ENCODE data around the gene POTEF.
"Not testable (repeated sequence)": the region's sequence is repeated elsewhere in the genome, so short reads cannot be mapped to it uniquely, and the experiment has no call there.

The POTEF gene

DNA sequence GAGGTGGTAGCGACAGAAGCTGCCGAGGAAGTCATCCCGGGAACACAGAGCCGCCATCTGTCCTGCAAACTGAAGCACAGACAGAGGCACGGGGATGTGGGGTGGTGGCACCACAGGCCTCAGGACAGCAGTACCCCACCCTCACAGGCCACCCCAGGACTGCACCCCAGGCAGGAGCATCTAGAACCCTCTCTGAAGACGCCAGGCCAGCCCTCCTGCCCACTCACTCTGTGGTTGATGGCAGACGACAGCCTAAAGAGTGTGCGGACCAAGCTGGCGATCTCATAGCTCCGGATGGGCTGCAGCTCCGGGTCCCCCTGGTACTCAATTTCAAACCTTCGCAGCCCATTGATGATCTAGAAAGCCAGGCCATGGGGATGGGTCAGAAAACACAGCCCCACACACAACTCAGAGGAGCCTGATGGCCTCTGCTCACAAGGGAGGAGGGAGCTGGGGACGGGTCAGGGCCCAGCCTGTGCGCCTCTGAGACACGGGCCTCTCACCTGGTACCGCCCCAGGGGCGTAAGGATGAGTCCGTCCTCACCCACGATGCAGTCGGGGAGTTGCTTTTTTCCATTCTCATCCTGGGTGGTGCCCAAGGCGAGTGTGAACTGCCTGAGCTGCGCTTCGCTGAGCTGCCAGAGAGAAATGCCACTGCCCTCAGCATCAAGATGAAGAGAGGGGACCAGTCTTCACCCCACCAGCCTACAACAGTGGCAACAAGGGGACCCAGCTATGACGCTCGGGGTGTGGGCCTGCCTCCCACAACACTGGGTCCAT is 24.0 kb upstream of the POTEF start:
- DNase-seq (ENCODE audit: low read depth) = no peak

DNA sequence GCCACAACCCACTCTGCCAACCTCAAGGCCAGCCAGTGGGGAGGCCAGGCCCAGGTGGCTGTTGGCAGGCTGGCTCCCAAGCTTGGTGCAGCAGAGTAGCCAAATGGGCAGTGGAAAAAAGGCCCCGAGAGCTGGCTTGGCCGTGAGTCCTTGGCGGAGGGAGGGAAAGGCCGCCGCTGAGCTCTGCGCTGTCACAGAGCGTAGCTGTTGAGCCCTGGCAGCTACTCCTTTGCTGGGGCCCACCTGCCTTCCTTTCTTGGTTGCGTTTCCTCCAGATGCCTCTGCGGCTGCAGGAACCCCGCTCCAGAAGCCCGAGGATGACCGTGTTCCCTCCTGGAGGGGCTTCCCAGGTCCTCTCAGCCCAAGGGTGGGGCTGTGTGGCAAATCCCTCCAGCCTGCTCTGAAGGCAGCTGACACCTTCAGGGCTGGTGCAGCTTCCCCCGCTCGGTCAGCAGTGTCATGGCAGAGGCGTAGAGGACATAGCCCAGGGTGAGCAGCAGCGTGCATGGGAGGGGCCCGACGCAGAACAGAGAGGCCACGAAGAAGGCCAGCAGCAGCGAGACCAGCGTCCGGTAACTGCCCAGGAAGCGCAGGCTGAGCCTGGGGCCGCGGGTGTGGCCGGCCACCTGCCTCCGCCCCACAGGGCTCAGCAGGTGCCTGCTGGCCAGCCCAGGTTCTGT is 23.3 kb upstream of the POTEF start:
- DNase-seq (ENCODE audit: low read depth) = not testable (repeated sequence)

DNA sequence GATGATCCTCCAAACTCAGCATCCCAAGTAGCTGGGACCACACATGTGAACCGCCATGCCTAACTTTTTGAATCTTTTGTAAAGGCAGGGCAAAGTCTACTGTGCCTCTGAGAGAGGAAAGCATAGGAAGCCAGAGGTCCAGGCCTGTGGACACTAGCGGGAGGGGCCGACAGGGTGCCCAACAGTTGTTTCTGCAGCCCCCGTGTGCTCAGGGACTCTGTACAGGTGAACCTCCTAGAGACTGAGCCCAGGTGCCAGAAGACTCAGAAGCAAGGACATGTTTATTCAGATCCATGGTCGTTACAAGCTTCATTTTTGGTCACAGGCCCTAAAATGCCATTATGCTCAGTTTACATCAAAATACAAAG is 22.1 kb upstream of the POTEF start:
- DNase-seq (ENCODE audit: low read depth) = not testable (repeated sequence)

DNA sequence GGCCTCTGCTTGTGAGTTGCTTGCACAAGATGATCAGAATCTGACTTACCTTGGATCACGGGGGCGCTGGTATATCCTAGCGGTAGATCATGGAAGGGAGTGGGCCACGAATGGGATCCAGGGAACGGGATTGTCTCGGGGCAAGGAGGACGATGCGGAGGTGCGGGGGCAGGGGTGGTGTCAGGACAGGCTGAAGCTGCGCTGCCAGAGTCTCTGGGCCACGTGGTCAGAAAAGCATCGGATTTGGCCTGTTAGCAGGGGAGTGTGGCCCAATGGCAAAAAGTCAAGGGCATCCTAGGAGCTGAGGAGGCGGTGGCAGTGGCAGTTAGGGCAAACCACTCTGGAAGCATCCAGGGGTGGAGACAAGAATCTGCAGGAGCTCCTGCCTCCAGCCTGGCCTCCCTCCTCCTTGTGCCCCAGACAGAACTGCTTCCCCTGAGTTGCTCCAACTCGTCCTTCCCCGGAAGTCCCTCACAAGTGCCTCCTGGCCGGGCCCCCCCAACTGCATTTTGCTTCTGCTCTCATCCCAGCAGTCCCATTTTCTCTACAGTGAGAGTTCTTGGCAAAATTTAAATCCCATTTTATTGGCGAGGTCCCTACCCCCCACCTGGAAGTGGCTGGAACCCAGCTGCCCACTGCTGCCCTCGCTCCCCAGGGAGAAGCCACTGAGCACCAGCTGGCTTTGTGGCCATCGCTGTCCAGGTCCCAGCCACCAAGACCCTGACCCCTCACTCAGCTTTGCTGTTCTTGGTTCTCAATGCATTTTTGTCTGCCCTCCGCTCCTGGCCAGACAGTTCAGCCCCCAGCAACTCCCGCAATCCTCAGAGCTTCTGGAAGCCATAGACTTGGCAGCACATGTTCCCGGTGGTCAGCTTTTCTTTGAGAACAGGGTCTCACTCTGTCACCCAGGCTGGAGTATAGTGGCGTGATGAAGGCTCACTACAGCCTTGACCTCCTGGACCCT is 21.4 kb upstream of the POTEF start:
- DNase-seq (ENCODE audit: low read depth) = no peak

DNA sequence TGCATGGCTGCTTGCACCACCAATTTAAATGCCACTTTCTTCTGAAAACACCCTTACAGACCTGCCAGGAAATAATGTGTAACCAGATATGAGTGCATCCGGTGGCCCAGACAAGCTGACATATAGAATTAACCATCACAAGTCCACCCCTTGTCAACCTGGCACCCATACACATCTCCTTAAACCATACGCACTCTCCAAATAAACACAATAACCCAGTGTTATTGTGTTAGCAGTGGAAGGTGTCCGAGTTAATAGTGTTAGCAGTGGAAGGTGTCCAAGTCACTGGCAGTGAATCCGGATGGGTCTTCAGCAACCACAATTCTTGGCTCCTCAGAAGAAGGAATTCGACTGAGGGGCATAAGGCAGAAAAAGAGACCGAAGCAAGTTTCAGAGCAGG is 19.5 kb upstream of the POTEF start:
- DNase-seq (ENCODE audit: low read depth) = not testable (repeated sequence)

DNA sequence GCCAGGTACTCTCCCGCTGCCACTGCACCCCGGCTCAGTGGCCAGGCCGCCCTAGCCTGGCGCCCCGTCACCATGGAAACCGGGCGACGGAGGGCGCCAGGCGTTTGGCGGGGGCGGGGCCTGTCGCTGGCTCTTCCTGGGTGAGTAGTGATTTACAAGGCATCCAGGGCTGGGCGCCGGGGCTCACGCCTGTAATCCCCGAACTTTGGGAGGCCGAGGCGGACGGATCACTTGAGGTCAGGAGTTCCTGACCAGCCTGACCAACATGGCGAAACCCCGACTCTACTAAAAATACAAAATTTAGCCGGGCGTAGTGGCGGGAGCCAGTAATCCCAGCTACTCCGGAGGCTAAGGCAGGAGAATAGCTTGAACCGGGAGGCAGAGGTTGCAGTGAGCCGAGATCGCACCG is 16.0 kb upstream of the POTEF start, which contains the start of gene CCDC74B:
Gene CCDC74B, minus strand, starts transcription at position 107 of the 409 bp plus-strand sequence. CDS start 116 bp downstream, outside the sequence.
- DNase-seq (ENCODE audit: low read depth) = peak; percentile 19

DNA sequence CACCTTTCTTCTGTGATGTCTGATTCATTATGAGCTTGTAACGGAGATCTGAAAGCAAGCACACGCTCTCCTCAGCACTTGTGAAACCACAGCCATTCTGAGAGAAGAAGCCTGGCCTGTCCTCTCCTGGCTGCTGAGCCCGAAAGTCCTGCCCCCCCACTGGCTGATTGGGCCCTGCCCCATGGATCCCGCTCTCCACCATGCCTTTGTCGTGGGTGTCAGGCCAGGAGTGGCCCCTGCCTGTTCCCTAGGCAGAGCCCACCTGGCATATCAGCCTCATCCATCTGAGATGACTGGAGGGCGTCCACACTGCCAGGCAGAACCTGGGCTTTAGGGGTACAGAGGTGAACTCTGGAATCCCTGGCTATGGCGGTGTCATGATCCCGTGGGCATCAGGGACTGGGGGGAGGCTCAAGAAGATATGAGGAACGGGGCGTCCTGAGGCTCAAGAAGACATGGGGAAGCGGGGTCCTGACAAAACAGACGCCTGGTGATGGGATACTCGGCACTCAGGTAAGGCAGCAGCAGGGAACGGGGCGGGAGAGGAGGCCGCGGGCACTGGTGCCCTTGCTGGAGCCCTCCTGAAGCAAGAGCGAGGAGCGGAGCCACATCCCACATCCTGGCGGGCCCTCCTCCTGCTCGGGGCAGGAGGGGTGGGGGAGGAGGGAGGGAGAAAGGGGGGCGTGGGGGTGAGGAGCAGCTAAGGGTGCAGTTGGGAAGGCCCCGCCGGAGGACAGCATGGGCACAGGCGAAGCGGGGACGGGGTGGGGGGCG is 14.4 kb upstream of the POTEF start:
- not testable (repeated sequence) for DNase-seq (ENCODE audit: low read depth)

DNA sequence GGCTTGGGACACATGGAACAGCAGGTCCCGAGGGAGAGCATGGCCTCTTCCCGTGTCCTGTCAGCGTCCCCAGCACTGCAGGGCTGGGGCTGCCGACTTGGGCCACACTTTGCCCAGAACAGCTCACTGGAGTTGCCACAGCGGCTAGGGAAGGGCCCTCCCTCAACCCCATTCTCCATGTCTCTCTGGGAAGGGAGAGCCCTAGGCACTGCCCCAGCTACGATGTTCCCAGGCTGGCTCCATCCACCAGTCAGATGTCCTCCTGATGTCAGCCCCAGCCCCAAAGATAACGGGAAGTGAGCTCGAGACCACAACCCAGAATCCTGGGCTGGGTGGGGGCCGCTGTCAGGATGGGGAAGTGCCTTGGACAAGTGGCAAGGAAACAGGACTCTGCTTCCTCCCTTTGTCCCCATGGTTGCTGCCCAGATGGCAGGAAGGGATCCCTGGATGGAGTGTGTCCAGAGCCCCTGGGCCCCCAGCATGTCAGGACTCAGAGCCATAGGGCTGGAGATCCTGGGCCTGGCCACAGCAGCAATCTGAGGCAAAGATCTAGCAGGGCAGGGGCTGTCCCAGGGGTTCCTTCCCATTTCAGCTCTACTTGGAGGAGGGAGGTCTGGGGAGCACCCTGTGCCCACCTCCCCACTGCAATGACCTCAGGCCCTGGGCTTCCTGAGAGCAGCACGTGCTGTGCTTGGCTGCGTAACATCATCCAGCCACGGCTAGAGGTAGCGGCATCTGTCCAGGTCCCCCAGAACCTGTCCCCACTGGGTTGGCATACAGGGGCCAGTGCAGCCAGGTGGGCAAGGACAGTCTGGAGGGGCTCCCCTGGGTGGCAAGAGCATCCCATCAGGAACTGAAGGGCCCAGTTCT is 13.6 kb upstream of the POTEF start:
- DNase-seq (ENCODE audit: low read depth) = not testable (repeated sequence)

DNA sequence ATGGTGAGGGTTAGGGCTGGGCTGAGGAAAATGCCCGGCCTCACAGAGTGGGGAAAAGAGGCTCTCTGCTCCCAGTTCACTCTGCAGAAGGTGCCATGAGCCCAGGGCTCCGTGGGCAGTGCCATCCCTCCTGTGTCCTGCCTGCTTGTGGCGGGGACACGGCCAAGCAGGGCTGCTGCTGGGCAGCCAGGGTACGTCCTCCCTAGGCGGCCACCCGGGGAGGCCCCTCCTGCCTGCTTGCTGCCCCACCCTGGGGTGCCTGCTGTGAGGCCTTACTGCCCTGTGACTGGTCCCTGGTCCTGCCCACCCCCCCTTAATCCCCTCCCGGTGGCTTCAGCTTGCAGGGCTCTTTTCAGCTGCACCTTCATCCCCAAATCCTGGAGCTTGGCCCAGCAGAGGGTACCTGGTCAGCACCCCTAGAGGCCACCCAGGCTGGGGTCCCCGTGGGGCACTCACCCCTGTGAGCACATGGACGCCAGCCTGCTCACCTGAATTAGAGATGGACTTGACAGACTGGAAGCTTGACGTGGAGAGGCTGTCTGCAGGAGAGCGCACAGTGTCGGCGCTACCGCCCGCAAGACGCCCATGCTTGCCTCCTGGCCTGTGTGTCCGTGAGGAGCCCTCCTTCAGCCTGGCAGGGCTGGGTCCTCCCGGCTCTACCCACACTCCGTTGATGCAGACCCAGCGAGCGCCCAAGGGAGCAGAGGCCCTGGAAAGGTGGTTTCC is 12.8 kb upstream of the POTEF start:
- DNase-seq (ENCODE audit: low read depth) = not testable (repeated sequence)

DNA sequence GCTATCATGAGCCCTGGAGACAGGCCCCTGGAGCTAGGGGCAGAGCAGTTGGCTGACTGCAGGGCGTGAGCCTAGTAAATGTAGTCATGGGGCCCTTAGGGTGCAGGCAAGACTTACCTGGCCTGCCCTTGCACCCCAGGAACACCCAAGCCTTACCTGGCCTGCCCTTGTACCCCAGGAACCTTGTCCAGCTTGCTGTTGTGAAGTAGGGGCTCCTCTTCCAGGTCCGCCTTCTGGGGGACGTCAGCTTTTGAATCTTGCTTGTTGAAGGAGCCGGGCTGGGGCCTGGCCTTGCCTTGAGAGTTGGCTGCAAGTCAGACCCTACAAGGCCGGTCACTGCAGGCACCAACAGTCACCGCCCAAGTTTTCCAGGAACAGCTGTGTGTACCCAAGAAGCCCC is 12.0 kb upstream of the POTEF start:
- not testable (repeated sequence) for DNase-seq (ENCODE audit: low read depth)

DNA sequence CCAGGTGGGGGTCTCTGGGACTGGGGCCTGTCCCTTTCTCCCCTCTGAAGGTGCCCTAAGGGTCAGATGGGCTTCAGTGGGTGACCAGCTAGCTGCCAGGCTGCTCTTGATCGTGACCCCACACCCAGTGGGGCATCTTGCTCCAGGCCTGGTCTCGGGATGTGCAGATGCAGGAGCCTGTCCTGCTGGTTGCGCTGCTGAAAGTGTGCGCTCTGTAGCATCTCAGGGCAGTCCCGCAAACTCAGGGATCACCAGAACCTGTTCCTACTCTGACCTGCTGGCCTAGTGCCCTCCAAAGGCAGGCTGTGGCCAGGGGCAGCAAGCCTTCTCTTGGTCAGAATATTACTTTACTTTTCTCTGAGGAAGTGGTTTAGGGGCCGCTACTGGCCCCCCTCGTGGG is 11.5 kb upstream of the POTEF start:
- not testable (repeated sequence) for DNase-seq (ENCODE audit: low read depth)

DNA sequence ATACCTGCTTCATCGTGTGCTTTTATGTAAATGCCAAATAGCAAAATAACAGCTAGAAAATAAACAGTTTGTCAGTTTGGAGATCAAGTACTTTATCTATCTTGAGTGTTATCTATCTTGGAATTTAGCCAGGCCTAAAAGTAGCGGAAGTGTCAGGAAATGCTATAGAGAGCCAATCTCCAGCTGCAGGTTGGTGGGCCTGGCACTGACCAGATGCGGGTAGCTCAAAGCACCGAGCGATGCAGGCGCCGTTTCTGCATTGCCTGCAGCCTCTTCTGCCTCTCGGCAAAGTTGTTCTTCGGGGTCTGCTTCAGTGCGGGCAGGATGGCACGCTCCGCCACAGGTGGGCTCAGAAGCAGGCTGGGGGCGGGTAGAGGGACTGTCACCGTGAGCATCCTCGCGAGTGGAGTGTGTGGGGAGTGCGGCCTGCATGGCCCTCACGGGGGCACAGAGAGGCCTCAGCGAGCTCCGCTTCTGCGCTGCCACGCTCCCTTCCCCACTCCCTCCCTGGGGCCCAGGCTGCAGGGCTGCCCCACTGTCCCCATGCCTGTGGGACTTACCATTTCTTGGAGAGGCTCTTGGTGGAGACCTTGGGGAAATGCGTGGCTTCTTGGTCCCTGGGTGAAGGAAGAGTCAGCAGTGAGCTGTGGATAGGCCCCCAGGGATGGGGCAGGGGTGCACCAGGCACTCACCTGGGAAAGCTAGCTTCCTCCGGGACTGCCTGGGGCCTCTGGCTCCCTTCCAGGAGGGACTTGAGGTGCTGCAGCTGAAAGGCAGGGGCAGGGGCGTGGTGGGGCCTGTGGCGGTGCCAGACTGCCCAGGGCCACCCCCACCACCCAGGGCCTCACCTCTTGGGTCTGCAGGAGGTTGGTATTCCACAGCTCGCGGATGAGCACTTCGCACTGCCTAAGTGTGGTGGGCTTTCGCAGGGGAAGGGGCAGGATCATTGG is 10.6 kb upstream of the POTEF start:
- DNase-seq (ENCODE audit: low read depth) = not testable (repeated sequence)

DNA sequence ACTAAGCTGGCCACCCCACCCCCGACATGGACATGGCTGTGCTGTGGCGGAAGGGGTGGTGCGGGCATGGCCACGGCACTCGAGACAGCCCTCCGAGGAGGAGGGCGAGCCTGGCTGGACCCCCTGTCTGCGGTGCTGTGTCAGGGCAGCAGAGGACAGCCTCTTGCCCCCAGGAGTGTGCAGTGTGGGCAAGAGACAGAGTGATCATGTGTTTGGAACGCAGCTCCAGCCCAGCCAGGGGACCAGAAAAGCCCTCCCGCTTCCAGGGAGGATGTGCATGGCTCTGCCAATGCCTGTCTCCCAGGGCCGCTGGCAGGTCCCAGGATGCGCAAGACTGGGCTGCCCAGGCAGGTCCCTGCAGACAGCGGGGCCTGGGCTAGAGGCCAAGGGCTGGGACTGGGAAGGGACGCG is 9.8 kb upstream of the POTEF start:
- DNase-seq (ENCODE audit: low read depth) = not testable (repeated sequence)

DNA sequence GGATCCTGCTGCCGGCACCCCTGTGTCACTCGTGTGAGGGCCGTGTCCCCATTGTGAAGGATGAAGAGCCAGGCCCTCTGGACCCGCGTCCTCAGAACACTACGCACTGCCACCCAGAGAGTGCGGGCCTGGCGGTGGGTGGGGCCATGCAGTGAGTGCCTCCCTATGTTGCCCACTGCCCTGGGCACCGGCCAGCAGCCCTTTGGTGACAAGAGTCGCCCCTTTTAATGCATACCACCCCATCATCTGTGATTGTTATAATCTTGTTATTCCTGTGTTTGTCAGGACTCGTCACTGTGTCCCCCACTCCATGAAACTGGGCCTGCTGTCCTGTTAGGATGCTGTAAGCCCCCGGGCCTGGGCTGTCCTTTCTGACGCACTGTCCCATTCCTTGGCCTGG is 9.3 kb upstream of the POTEF start:
- DNase-seq (ENCODE audit: low read depth) = not testable (repeated sequence)

DNA sequence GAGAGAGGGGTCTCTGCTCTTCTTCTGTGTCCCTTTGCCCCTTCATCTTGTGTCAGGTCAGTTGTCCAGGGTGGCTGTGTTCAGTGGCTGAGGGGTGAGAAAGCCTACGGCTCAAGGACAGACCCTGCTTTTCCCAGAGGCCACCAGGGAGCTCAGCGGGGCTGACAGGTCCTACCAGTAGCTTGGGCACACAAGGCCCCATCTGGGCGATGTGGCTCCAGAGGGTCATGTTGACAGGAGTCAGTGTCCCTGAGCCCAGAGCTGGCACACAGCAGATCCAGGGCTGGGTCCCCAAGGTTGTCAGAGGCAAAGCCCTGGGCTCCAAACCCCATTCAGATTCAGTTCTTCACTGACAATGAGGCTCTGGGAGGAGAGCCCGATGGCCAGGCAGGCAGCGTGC is 8.1 kb upstream of the POTEF start:
- DNase-seq (ENCODE audit: low read depth) = not testable (repeated sequence)

DNA sequence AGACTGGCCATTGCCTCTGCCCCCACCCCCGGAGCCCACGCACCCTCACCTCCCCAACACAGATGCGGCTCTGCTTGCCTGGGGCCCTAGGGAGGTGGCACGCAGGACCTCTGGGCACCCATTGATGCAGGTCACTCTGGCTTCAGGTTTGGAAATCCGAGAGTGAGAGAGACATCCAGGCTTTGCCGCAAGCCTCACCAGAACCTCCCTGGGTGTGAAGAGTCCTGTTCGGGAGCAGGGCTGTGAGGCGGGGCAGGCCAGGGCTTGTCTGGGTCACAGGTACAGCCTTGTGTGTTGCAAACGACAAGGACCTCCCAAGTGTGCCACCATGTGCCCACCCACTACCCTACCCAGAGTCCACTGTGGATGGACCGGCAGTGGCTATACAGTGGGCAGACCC is 7.5 kb upstream of the POTEF start:
- not testable (repeated sequence) for DNase-seq (ENCODE audit: low read depth)

DNA sequence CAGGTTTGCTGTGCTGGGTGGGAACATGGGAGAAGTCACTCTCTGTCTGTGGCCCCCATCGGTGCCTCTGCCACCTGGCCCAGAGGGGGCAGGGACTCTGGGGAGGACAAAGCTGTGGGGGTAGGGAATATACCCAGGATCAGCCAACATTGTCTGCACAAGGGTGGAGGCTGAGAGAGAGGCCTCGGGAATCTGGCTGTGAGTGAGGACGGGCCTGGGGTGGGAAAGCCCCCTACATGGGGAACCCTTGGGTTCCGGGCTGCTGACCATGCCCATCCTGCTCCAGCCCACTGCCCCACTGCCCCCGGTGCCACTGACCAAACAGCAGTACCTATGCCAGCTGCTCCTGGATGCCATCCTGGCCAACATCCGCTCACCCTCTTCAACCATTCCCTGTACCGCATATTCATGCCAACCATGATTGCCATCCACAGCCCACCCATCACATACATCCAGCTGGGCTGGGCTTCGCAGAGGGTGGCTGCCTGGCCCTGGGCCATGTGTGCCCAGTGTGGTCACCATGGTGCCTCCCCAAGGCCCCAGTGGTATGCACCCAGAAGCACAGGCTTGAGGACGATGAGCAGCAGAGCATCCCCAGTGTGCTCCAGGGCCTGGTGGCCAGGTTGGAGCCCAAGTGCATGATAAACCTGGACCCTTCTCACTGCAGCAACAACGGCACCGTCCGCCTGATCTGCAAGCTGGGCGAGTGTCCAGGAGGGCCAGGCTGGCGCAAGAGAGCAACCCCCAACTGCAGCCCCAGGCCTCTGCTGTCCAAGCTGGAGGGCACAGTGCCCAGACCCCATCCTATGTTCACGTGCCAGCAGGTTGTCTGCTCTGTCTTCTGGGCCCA is 6.9 kb upstream of the POTEF start:
- no peak for DNase-seq (ENCODE audit: low read depth)

DNA sequence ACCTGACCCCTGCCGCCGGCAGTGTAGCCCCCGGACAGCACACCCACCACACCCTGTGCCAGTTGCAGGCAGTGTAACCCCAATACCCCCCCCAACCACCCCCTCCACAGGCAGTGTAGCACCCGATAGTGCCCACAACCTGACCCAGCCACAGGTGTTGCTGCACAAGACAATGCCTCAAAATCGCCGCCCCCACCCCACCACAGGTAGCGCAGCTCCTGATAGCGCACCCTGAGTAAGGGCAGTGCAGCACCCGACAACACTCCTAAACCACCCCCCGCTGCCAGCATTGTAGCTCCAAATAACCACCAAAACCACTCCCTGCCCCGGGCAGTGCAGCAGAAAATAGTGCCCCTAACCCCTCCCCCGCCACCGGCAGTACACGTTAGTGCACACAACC is 558 bp downstream of the POTEF start:
- not testable (repeated sequence) for DNase-seq (ENCODE audit: low read depth)
